PC-9 (cell line): ENCODE measurements around the gene ZSCAN12.

ENCODE experiments used
- EZH2 ChIP-seq: fragments of 200-600 bp; sonication (generic); IDR thresholded peaks from 2 replicates; pipeline ENCODE4 v1.8.0; 2017; ENCODE audit warnings: antibody characterized with exemption, low read depth
- TF ChIP-seq, protein P1 (sequence below): fragments of 200-600 bp; sonication (generic); conservative IDR thresholded peaks from 2 replicates; pipeline ENCODE4 v1.6.1; 2017; ENCODE audit warnings: mixed run types, antibody characterized with exemption, mild to moderate bottlenecking, moderate library complexity

DNA sequence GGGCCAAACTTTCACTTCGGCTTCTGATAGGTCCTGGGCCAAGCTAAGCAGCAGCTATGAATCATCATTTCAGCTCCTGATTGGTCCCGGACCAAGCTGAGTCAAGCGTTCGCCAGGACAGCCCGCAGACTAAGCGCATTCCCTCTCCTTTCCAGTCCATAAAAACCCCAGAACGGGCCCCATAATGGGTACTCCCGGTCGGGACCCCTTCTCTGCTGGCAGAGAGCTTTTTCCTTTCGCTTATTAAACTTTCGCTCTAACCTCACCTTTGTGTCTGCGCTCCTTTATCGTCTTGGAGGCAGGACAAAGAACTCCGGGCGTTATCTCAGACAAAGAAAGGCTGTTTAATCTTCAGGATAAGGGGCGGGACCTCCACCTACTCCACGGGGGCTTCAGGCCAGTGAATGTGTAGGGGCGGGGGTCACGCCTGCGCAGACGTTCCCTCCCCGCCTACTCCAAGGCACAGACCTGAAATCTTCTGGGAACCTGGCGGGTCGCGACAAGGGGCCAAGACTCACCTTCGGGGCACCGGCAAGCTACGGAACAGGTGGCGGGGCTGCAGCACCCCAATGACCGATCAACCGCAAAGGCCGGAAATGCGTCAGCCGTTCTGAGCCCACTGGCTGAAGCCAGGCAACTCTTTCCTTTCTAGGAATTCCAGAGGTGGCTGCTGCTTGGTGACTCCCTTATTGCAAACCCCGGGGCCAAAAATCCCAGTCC lies 63.8 kb downstream of the ZSCAN12 start, which contains the start of gene ZSCAN31:
- no peak for TF ChIP-seq EZH2
- TF ChIP-seq, protein P1, sequence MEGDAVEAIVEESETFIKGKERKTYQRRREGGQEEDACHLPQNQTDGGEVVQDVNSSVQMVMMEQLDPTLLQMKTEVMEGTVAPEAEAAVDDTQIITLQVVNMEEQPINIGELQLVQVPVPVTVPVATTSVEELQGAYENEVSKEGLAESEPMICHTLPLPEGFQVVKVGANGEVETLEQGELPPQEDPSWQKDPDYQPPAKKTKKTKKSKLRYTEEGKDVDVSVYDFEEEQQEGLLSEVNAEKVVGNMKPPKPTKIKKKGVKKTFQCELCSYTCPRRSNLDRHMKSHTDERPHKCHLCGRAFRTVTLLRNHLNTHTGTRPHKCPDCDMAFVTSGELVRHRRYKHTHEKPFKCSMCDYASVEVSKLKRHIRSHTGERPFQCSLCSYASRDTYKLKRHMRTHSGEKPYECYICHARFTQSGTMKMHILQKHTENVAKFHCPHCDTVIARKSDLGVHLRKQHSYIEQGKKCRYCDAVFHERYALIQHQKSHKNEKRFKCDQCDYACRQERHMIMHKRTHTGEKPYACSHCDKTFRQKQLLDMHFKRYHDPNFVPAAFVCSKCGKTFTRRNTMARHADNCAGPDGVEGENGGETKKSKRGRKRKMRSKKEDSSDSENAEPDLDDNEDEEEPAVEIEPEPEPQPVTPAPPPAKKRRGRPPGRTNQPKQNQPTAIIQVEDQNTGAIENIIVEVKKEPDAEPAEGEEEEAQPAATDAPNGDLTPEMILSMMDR, result no peak
